ENCODE data around the gene ZDHHC7.

- TF ChIP-seq CTCF (IDR thresholded peaks at IDR 0.05; ENCODE audit: low read depth, low read length, poor library complexity, severe bottlenecking) (no peak), EZH2phosphoT487 (IDR thresholded peaks at IDR 0.05; ENCODE audit: borderline replicate concordance, low read length) (no peak)
These were observed 37.4 kb downstream of the ZDHHC7 start for GRCh38 chr16:84973776-84974523.

All from DOHH2 (cell line).